ENCODE measurements around the gene GRAMD4. TPM values are rescaled to one million over a fixed set of nuclear protein-coding genes. Genes with fewer than 3 reads are reported as not detected.

The GRAMD4 gene
- total and polyA plus RNA-seq, 2 donors (not counting 1 experiment from before 2014, with no cell fraction given) = 17.0 to 88.1 TPM

DNA sequence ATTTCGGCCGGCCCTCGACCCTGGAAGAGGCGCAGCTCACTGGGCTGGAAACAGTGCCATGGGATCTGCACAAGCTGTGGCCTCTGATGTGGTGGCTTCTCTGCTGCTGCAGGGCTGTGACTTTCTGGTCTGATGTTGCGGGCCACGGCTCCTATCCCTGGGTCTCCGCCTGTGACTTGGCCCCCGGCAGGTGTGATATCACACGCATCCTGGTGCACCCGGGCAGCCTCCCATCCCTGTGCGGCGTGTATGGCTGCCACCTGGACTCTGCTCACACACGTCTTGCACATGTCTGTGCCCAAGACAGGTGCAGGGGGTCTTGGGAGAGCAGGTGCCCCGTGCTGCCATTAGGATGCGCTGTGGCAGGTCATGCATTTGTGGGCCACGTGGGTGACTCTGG lies 31.1 kb downstream of the GRAMD4 start:
- peaks cover 0 to 6% of the 10 kb centered on the region in 2 experiments for H3K36me3 ChIP-seq (replicated peaks in 1 of 2; ENCODE audit: control extremely low read depth in 1 of 2, control insufficient read depth in 1 of 2, extremely low read depth in 1 of 2, insufficient read depth in 2 of 2, low read length in 1 of 2)
- H4K20me1 ChIP-seq (ENCODE audit: control insufficient read depth, insufficient read depth, low read length, poor library complexity, severe bottlenecking) = peaks cover 100% of the 10 kb centered on the region
- no peak overlapping the region for H2AFZ ChIP-seq (ENCODE audit: insufficient read depth, low read depth, low read length, poor library complexity, severe bottlenecking)
- Mint-ChIP-seq H3K27me3 (no peaks in the 10 kb centered on the region), H3K4me3 (no peak overlapping the region), H3K4me1 (peaks cover 56% of the 10 kb centered on the region), H3K9me3 (ENCODE audit: insufficient read depth) (no peaks in the 10 kb centered on the region), H3K27ac (no peak overlapping the region)
- no peak overlapping the region for H3K9ac ChIP-seq (ENCODE audit: low read length)
- intact Hi-C loops (cut with micrococcal nuclease) = no loop called here
- no peak for TF ChIP-seq EZH2 (IDR thresholded peaks at IDR 0.05; ENCODE audit: borderline replicate concordance, insufficient read depth, low read depth, low read length, poor library complexity, severe bottlenecking)
- TF ChIP-seq, protein P1, sequence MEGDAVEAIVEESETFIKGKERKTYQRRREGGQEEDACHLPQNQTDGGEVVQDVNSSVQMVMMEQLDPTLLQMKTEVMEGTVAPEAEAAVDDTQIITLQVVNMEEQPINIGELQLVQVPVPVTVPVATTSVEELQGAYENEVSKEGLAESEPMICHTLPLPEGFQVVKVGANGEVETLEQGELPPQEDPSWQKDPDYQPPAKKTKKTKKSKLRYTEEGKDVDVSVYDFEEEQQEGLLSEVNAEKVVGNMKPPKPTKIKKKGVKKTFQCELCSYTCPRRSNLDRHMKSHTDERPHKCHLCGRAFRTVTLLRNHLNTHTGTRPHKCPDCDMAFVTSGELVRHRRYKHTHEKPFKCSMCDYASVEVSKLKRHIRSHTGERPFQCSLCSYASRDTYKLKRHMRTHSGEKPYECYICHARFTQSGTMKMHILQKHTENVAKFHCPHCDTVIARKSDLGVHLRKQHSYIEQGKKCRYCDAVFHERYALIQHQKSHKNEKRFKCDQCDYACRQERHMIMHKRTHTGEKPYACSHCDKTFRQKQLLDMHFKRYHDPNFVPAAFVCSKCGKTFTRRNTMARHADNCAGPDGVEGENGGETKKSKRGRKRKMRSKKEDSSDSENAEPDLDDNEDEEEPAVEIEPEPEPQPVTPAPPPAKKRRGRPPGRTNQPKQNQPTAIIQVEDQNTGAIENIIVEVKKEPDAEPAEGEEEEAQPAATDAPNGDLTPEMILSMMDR (IDR thresholded peaks at IDR 0.05) = no peak
- H3K9me3 ChIP-seq (ENCODE audit: control extremely low read depth in 1 of 3, control insufficient read depth in 2 of 3, insufficient read depth in 1 of 3, low read length in 2 of 3) = no peaks in the 10 kb centered on the region
- no peak for ATAC-seq (ENCODE audit: low read depth)
- ChIA-PET POLR2A (no interaction called here), CTCF (no interaction called here)
- no peak overlapping the region for H3K4me3 ChIP-seq (ENCODE audit: control extremely low read depth in 1 of 5, extremely low read depth in 1 of 5, insufficient read depth in 1 of 5, low read depth in 2 of 5, low read length in 4 of 5)
- H3K4me1 ChIP-seq (ENCODE audit: control insufficient read depth in 2 of 2, insufficient read depth in 2 of 2, low read length in 2 of 2) = peaks cover 16 to 39% of the 10 kb centered on the region in 2 donors
- H3K79me2 ChIP-seq (ENCODE audit: control insufficient read depth, insufficient read depth, low read length) = peaks cover 90% of the 10 kb centered on the region
- H3K4me2 ChIP-seq (replicated peaks; ENCODE audit: low read depth, low read length, poor library complexity, severe bottlenecking) = no peak overlapping the region
- DNase-seq = no peak
- H3K27me3 ChIP-seq (replicated peaks in 1 of 4; ENCODE audit: control extremely low read depth in 1 of 4, control insufficient read depth in 3 of 4, insufficient read depth in 4 of 4, low read length in 3 of 4) = no peaks in the 10 kb centered on the region
- WGBS (ENCODE audit: insufficient coverage) = 47% methylated on average over 16 of the region's 16 CpGs
- no peak overlapping the region for H3K27ac ChIP-seq (ENCODE audit: low read length in 2 of 2)

GRCh38 chr22:46652081-46652846 lies 32.1 kb downstream of the GRAMD4 start:
- H3K4me3 ChIP-seq (ENCODE audit: control extremely low read depth in 1 of 5, extremely low read depth in 1 of 5, insufficient read depth in 1 of 5, low read depth in 2 of 5, low read length in 4 of 5) = no peak overlapping the region
- ChIA-PET POLR2A (no interaction called here), CTCF (no interaction called here)
- no peak for ATAC-seq (ENCODE audit: low read depth)
- Mint-ChIP-seq H3K9me3 (ENCODE audit: insufficient read depth) (no peaks in the 10 kb centered on the region), H3K27me3 (no peaks in the 10 kb centered on the region), H3K27ac (no peak overlapping the region), H3K4me1 (peaks cover 57% of the 10 kb centered on the region), H3K4me3 (no peak overlapping the region)
- H3K27me3 ChIP-seq (replicated peaks in 1 of 4; ENCODE audit: control extremely low read depth in 1 of 4, control insufficient read depth in 3 of 4, insufficient read depth in 4 of 4, low read length in 3 of 4) = no peaks in the 10 kb centered on the region
- H2AFZ ChIP-seq (ENCODE audit: insufficient read depth, low read depth, low read length, poor library complexity, severe bottlenecking) = no peak overlapping the region
- 97% methylated on average over 20 of the region's 22 CpGs for WGBS (ENCODE audit: insufficient coverage)
- DNase-seq = no peak
- TF ChIP-seq, protein P1 (IDR thresholded peaks at IDR 0.05) = no peak
- no peak for TF ChIP-seq EZH2 (IDR thresholded peaks at IDR 0.05; ENCODE audit: borderline replicate concordance, insufficient read depth, low read depth, low read length, poor library complexity, severe bottlenecking)
- H3K4me1 ChIP-seq (ENCODE audit: control insufficient read depth in 2 of 2, insufficient read depth in 2 of 2, low read length in 2 of 2) = peaks cover 16 to 39% of the 10 kb centered on the region in 2 donors
- H3K79me2 ChIP-seq (ENCODE audit: control insufficient read depth, insufficient read depth, low read length) = peaks cover 88% of the 10 kb centered on the region
- H4K20me1 ChIP-seq (ENCODE audit: control insufficient read depth, insufficient read depth, low read length, poor library complexity, severe bottlenecking) = peaks cover 100% of the 10 kb centered on the region
- intact Hi-C loops (cut with micrococcal nuclease) = no loop called here
- H3K4me2 ChIP-seq (replicated peaks; ENCODE audit: low read depth, low read length, poor library complexity, severe bottlenecking) = no peak overlapping the region
- peaks cover 0 to 6% of the 10 kb centered on the region in 2 experiments for H3K36me3 ChIP-seq (replicated peaks in 1 of 2; ENCODE audit: control extremely low read depth in 1 of 2, control insufficient read depth in 1 of 2, extremely low read depth in 1 of 2, insufficient read depth in 2 of 2, low read length in 1 of 2)
- H3K9me3 ChIP-seq (ENCODE audit: control extremely low read depth in 1 of 3, control insufficient read depth in 2 of 3, insufficient read depth in 1 of 3, low read length in 2 of 3) = no peaks in the 10 kb centered on the region
- H3K9ac ChIP-seq (ENCODE audit: low read length) = no peak overlapping the region
- H3K27ac ChIP-seq (ENCODE audit: low read length in 2 of 2) = no peak overlapping the region

Measured in B cell (primary cell).